Neural cell (in vitro differentiated cells): ENCODE results near the gene TNRC6C. TPM values are rescaled to one million over a fixed set of nuclear protein-coding genes. Genes with fewer than 3 reads are reported as not detected.
"Not testable (repeated sequence)": the region's sequence is repeated elsewhere in the genome, so short reads cannot be mapped to it uniquely, and the experiment has no call there.

Experiments used
- H2AFZ ChIP-seq: fragments of 200-600, 300-800 bp; sonication (generic), shearing (Covaris generic); 2 replicates; pipeline ENCODE4 v1.6.0; 2014; ENCODE audit warnings: low read depth, mild to moderate bottlenecking, antibody characterized with exemption, low read length, moderate library complexity
- H3F3A ChIP-seq: fragments of 200-600 bp; shearing (Covaris generic); 2 replicates; pipeline ENCODE4 v1.6.1; 2016; ENCODE audit warnings: mild to moderate bottlenecking, moderate library complexity, mixed read lengths, antibody characterized with exemption, low read length; ENCODE audit not compliant: insufficient read depth, poor library complexity, severe bottlenecking
- H3K27ac ChIP-seq: fragments of 200-600, 300-800 bp; sonication (generic), shearing (Covaris generic); 2 replicates; pipeline ENCODE4 v1.5.1; 2014; ENCODE audit warnings: mild to moderate bottlenecking, low read length, moderate library complexity
- H3K27me3 ChIP-seq: fragments of 300-800, 200-600 bp; sonication (generic), shearing (Covaris generic); 2 replicates; pipeline ENCODE4 v1.6.0; 2014; ENCODE audit warnings: mild to moderate bottlenecking, low read depth, low read length, moderate library complexity; ENCODE audit not compliant: insufficient read depth
- H3K36me3 ChIP-seq: fragments of 300-800, 200-600 bp; sonication (generic), shearing (Covaris generic); 2 replicates; pipeline ENCODE4 v1.5.1; 2014; ENCODE audit warnings: mild to moderate bottlenecking, antibody characterized with exemption, low read length, moderate library complexity; ENCODE audit not compliant: insufficient read depth
- H3K4me2 ChIP-seq: fragments of 300-800, 200-600 bp; sonication (generic), shearing (Covaris generic); 2 replicates; pipeline ENCODE4 v1.6.0; 2014; ENCODE audit warnings: mild to moderate bottlenecking, low read length
- H3K4me3 ChIP-seq: fragments of 300-800, 200-600 bp; sonication (generic), shearing (Covaris generic); 2 replicates; pipeline ENCODE4 v1.5.1; 2014; ENCODE audit warnings: mild to moderate bottlenecking, low read length, moderate library complexity
- H3K79me2 ChIP-seq: fragments of 200-600 bp; shearing (Covaris generic); replicated peaks from 2 replicates; pipeline ENCODE4 v1.6.0; 2014; ENCODE audit warnings: mild to moderate bottlenecking, low read length, moderate library complexity; ENCODE audit not compliant: insufficient read depth
- H3K9ac ChIP-seq: fragments of 300-800, 200-600 bp; sonication (generic), shearing (Covaris generic); 2 replicates; pipeline ENCODE4 v1.6.1; 2016; ENCODE audit warnings: mild to moderate bottlenecking, low read length, mixed read lengths
- H3K9me2 ChIP-seq: fragments of 200-600 bp; shearing (Covaris generic); 2 replicates; pipeline ENCODE4 v1.6.1; 2016; ENCODE audit warnings: mild to moderate bottlenecking, low read length, mixed read lengths; ENCODE audit not compliant: insufficient read depth
- H3K9me3 ChIP-seq: fragments of 200-600, 300-800 bp; sonication (generic), shearing (Covaris generic); 2 replicates; pipeline ENCODE4 v1.6.1; 2016; ENCODE audit warnings: mild to moderate bottlenecking, mixed run types, low read length, moderate library complexity, mixed read lengths
- H4K20me1 ChIP-seq: fragments of 200-600 bp; shearing (Covaris generic); 2 replicates; pipeline ENCODE4 v1.6.1; 2016; ENCODE audit warnings: mild to moderate bottlenecking, mixed run types; ENCODE audit not compliant: insufficient read depth
- EP300 ChIP-seq: fragments of 450-650 bp; conservative IDR thresholded peaks from 2 replicates; pipeline ENCODE4 v1.6.1; 2014; ENCODE audit warnings: antibody characterized with exemption, mild to moderate bottlenecking, moderate library complexity; ENCODE audit not compliant: poor library complexity, severe bottlenecking
- EZH2 ChIP-seq: fragments of 200-600, 300-800 bp; shearing (Covaris generic), sonication (generic); IDR thresholded peaks from 2 replicates; pipeline ENCODE4 v1.6.1; 2014; ENCODE audit warnings: antibody characterized with exemption, low read length, borderline replicate concordance, mild to moderate bottlenecking; ENCODE audit not compliant: insufficient read depth, poor library complexity, severe bottlenecking
- MXI1 ChIP-seq: fragments of 450-650 bp; conservative IDR thresholded peaks from 2 replicates; pipeline ENCODE4 v1.6.1; 2014; ENCODE audit warnings: antibody characterized with exemption, mild to moderate bottlenecking; ENCODE audit not compliant: poor library complexity, severe bottlenecking
- POLR2AphosphoS5 ChIP-seq: IDR thresholded peaks from 2 replicates; pipeline ENCODE4 v1.6.1; 2012
- RAD21 ChIP-seq: fragments of 450-650 bp; conservative IDR thresholded peaks from 2 replicates; pipeline ENCODE4 v1.6.1; 2014; ENCODE audit warnings: antibody characterized with exemption, mild to moderate bottlenecking, moderate library complexity
- SMC3 ChIP-seq: fragments of 450-650 bp; conservative IDR thresholded peaks from 2 replicates; pipeline ENCODE4 v1.6.1; 2014; ENCODE audit warnings: antibody characterized with exemption, mild to moderate bottlenecking, moderate library complexity; ENCODE audit not compliant: poor library complexity
- TAF1 ChIP-seq: IDR thresholded peaks from 2 replicates; pipeline ENCODE4 v1.6.1; 2012; ENCODE audit warnings: low read depth
- polyA plus RNA-seq: library from polyadenylated mRNA; depleted of rRNA; stranded (reverse); fragments of >200 nt; gene quantifications from 2 replicates; pipeline ENCODE4 v1.2.3, GENCODE V29; 2014
- TF ChIP-seq, protein P1 (sequence below): IDR thresholded peaks from 2 replicates; pipeline ENCODE4 v1.6.1; 2012; ENCODE audit warnings: borderline replicate concordance
- TF ChIP-seq, protein P2 (sequence below): fragments of 450-650 bp; IDR thresholded peaks from 2 replicates; pipeline ENCODE4 v1.5.1; 2014; ENCODE audit warnings: antibody characterized with exemption, mild to moderate bottlenecking, moderate library complexity; ENCODE audit not compliant: poor library complexity, severe bottlenecking

TNRC6C gene
- polyA plus RNA-seq, 1 donor from 2014 or later: 15.4 TPM

DNA sequence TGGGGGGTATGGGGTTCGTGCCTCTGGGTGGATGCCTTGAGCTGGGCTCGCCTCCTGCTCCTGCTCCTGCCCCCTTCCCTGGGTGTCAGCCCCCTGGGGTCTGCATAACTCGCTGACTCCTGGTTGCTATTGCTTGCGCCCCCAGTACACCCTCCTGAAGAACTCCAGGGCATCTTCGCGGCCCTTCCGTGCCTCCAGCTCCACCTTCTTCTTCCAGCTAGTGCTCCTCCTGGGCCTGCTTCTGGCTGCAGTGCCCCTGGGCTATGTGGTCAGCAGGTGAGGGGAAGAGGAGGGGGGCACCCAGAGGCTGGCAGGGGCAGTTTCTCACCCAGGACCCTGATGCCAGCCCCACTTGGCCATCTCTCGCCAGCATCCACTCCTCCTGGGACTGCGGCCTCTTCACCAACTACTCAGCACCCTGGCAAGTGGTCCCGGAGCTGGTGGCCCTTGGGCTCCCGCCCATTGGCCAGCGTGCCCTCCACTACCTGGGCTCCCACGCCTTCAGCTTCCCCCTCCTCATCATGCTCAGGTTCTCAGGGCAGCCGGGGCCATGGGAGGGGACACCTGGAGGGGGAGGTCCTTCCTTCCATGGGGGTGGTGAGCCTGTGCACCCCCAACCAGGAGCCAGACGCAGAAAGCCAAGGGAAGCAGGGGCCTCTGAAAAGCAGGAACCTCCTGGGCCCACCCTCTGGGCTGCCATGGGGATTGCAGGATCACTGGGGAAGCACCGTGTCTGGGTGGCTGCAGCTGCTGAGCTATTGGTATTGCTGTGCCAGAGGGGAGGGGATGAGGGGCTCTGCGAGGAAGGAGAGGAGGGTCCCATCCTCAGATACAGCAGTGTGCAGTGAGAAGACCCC, 179.9 kb downstream of the TNRC6C start:
- Histone ChIP-seq H3K9me2 (no peaks in the 10 kb centered on the region), H3K9me3 (no peaks in the 10 kb centered on the region), H3K27me3 (no peaks in the 10 kb centered on the region), H3F3A (no peaks in the 10 kb centered on the region), H3K4me2 (no peak overlapping the region), H3K9ac (no peak overlapping the region), H4K20me1 (no peaks in the 10 kb centered on the region), H3K36me3 (no peaks in the 10 kb centered on the region), H3K27ac (no peak overlapping the region), H3K79me2 (no peaks in the 10 kb centered on the region), H3K4me3 (no peak overlapping the region), H2AFZ (no peak overlapping the region)
- TF ChIP-seq TAF1: no peak
- TF ChIP-seq SMC3: no peak
- TF ChIP-seq EZH2: no peak
- no peak for TF ChIP-seq POLR2AphosphoS5
- TF ChIP-seq, protein P1, sequence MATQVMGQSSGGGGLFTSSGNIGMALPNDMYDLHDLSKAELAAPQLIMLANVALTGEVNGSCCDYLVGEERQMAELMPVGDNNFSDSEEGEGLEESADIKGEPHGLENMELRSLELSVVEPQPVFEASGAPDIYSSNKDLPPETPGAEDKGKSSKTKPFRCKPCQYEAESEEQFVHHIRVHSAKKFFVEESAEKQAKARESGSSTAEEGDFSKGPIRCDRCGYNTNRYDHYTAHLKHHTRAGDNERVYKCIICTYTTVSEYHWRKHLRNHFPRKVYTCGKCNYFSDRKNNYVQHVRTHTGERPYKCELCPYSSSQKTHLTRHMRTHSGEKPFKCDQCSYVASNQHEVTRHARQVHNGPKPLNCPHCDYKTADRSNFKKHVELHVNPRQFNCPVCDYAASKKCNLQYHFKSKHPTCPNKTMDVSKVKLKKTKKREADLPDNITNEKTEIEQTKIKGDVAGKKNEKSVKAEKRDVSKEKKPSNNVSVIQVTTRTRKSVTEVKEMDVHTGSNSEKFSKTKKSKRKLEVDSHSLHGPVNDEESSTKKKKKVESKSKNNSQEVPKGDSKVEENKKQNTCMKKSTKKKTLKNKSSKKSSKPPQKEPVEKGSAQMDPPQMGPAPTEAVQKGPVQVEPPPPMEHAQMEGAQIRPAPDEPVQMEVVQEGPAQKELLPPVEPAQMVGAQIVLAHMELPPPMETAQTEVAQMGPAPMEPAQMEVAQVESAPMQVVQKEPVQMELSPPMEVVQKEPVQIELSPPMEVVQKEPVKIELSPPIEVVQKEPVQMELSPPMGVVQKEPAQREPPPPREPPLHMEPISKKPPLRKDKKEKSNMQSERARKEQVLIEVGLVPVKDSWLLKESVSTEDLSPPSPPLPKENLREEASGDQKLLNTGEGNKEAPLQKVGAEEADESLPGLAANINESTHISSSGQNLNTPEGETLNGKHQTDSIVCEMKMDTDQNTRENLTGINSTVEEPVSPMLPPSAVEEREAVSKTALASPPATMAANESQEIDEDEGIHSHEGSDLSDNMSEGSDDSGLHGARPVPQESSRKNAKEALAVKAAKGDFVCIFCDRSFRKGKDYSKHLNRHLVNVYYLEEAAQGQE: no peak
- no peak for TF ChIP-seq RAD21
- TF ChIP-seq MXI1: no peak

DNA sequence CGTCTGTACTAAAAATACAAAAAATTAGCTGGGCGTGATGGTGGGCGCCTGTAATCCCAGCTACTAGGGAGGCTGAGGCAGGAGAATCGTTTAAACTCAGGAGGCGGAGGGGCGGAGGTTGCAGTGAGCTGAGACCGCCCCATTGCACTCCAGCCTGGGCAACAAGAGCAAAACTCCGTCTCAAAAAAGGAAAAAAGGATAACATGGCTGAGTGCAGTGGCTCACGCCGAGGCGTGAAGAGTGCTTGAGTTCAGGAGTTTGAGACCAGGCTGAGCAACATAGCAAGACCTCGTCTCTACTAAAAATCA, 181.3 kb downstream of the TNRC6C start:
- H3K36me3 ChIP-seq, H3K4me2 ChIP-seq, H3K9me2 ChIP-seq, H3K9ac ChIP-seq, H3K27ac ChIP-seq, H3K4me3 ChIP-seq, H3K27me3 ChIP-seq, H3F3A ChIP-seq, H3K79me2 ChIP-seq, H4K20me1 ChIP-seq, H3K9me3 ChIP-seq, H2AFZ ChIP-seq: not testable (repeated sequence)

DNA sequence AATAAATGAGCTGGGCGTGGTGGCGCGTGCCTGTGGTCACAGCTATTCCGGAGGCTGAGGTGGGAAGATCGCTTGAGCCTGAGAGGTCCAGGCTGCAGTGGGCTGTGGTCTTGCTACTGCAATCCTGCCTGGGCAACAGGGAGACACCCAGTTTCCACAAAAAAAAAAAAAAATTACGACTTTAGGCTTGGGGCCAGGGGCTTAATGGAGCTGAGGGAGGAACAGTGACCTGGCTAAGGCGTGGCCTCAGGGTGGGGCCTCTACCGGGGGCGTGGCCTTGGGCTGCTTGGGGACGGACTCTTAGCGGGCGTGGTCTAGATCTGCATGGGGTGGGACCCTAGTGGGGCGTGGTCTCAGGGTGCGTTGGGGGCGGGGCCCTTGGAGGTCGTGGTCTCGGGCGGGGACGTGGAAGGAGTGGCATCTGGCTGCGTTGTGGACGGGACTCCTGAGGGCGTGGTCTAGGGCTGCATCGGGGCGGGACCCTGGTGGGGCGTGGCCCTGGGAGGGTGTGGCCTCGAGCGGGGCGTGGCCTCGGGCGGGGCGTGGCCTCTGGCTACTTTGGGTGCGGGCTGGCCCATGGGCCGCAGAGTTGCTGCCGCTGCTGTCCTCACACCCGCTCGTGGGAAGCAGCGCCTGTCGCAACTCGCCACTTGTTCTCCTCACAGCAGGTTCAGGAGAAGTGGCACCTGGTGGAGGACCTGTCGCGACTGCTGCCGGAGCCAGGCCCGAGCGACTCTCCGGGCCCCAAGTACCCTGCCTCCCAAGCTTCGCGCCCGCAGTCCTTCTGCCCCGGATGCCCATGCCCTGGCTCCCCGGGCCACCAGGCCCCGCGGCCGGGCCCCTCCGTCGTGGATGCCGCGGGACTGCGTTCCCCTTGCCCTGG, 181.9 kb downstream of the TNRC6C start:
- Histone ChIP-seq H3F3A (no peaks in the 10 kb centered on the region), H3K9me3 (no peaks in the 10 kb centered on the region), H3K4me3 (no peak overlapping the region), H3K9ac (no peak overlapping the region), H3K27me3 (no peaks in the 10 kb centered on the region), H2AFZ (no peak overlapping the region), H3K9me2 (no peaks in the 10 kb centered on the region), H4K20me1 (no peaks in the 10 kb centered on the region), H3K79me2 (no peaks in the 10 kb centered on the region), H3K27ac (no peak overlapping the region), H3K4me2 (no peak overlapping the region), H3K36me3 (no peaks in the 10 kb centered on the region)
- no peak for TF ChIP-seq SMC3
- no peak for TF ChIP-seq EZH2
- TF ChIP-seq EP300: no peak
- no peak for TF ChIP-seq RAD21
- TF ChIP-seq, protein P2, sequence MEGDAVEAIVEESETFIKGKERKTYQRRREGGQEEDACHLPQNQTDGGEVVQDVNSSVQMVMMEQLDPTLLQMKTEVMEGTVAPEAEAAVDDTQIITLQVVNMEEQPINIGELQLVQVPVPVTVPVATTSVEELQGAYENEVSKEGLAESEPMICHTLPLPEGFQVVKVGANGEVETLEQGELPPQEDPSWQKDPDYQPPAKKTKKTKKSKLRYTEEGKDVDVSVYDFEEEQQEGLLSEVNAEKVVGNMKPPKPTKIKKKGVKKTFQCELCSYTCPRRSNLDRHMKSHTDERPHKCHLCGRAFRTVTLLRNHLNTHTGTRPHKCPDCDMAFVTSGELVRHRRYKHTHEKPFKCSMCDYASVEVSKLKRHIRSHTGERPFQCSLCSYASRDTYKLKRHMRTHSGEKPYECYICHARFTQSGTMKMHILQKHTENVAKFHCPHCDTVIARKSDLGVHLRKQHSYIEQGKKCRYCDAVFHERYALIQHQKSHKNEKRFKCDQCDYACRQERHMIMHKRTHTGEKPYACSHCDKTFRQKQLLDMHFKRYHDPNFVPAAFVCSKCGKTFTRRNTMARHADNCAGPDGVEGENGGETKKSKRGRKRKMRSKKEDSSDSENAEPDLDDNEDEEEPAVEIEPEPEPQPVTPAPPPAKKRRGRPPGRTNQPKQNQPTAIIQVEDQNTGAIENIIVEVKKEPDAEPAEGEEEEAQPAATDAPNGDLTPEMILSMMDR: no peak
- no peak for TF ChIP-seq TAF1
